ENCODE data around the gene SRC.

The SRC gene

GRCh38 chr20:37340998-37341397 lies 4.9 kb upstream of the SRC start:
- Histone ChIP-seq H2AFZ (ENCODE audit: low read depth, low read length, severe bottlenecking) (no peak overlapping the region), H3K27ac (ENCODE audit: low read depth, low read length) (no peak overlapping the region), H3K9ac (ENCODE audit: low read length) (no peak overlapping the region), H3K36me3 (ENCODE audit: low read length) (no peaks in the 10 kb centered on the region), H3F3A (ENCODE audit: insufficient read depth) (no peaks in the 10 kb centered on the region), H3K4me3 (ENCODE audit: insufficient read depth, low read length, poor library complexity, severe bottlenecking) (no peak overlapping the region), H3K9me3 (ENCODE audit: insufficient read depth, low read length) (no peaks in the 10 kb centered on the region), H4K20me1 (ENCODE audit: low read depth, low read length) (no peaks in the 10 kb centered on the region), H3K4me2 (ENCODE audit: low read depth, low read length, poor library complexity, severe bottlenecking) (no peak overlapping the region), H3K27me3 (ENCODE audit: low read length) (no peaks in the 10 kb centered on the region), H3K9me2 (replicated peaks; ENCODE audit: insufficient read depth, low read length) (no peaks in the 10 kb centered on the region), H3K79me2 (ENCODE audit: insufficient read depth, low read length) (no peaks in the 10 kb centered on the region)
- TF ChIP-seq EZH2phosphoT487 (conservative IDR thresholded peaks at IDR 0.05; ENCODE audit: low read length) (no peak), CTCF (IDR thresholded peaks at IDR 0.05; ENCODE audit: insufficient read depth, low read length, poor library complexity, severe bottlenecking) (no peak)

- Histone ChIP-seq H3K9me2 (replicated peaks; ENCODE audit: insufficient read depth, low read length) (no peaks in the 10 kb centered on the region), H3K27me3 (ENCODE audit: low read length) (no peaks in the 10 kb centered on the region), H4K20me1 (ENCODE audit: low read depth, low read length) (no peaks in the 10 kb centered on the region), H3K27ac (ENCODE audit: low read depth, low read length) (no peak overlapping the region), H2AFZ (ENCODE audit: low read depth, low read length, severe bottlenecking) (no peak overlapping the region), H3K9ac (ENCODE audit: low read length) (no peak overlapping the region), H3K36me3 (ENCODE audit: low read length) (no peaks in the 10 kb centered on the region), H3K79me2 (ENCODE audit: insufficient read depth, low read length) (no peaks in the 10 kb centered on the region), H3K4me2 (ENCODE audit: low read depth, low read length, poor library complexity, severe bottlenecking) (no peak overlapping the region), H3K4me3 (ENCODE audit: insufficient read depth, low read length, poor library complexity, severe bottlenecking) (no peak overlapping the region), H3F3A (ENCODE audit: insufficient read depth) (no peaks in the 10 kb centered on the region), H3K9me3 (ENCODE audit: insufficient read depth, low read length) (no peaks in the 10 kb centered on the region)
- TF ChIP-seq EZH2phosphoT487 (conservative IDR thresholded peaks at IDR 0.05; ENCODE audit: low read length) (no peak), CTCF (IDR thresholded peaks at IDR 0.05; ENCODE audit: insufficient read depth, low read length, poor library complexity, severe bottlenecking) (no peak)
Measured at GRCh38 chr20:37341632-37342031, 4.3 kb upstream of the SRC start.

GRCh38 chr20:37342231-37343177 lies 3.4 kb upstream of the SRC start:
- no peak overlapping the region for H3K4me3 ChIP-seq (ENCODE audit: insufficient read depth, low read length, poor library complexity, severe bottlenecking)
- H3K9me2 ChIP-seq (replicated peaks; ENCODE audit: insufficient read depth, low read length) = no peaks in the 10 kb centered on the region

More at GRCh38 chr20:37342231-37343177, 3.4 kb upstream of the SRC start:
- no peaks in the 10 kb centered on the region for H3K27me3 ChIP-seq (ENCODE audit: low read length)
- H3F3A ChIP-seq (ENCODE audit: insufficient read depth) = no peaks in the 10 kb centered on the region
- H3K36me3 ChIP-seq (ENCODE audit: low read length) = no peaks in the 10 kb centered on the region
- no peaks in the 10 kb centered on the region for H3K9me3 ChIP-seq (ENCODE audit: insufficient read depth, low read length)
- H2AFZ ChIP-seq (ENCODE audit: low read depth, low read length, severe bottlenecking) = no peak overlapping the region
- H3K9ac ChIP-seq (ENCODE audit: low read length) = no peak overlapping the region
- no peak overlapping the region for H3K4me2 ChIP-seq (ENCODE audit: low read depth, low read length, poor library complexity, severe bottlenecking)
- no peak overlapping the region for H3K27ac ChIP-seq (ENCODE audit: low read depth, low read length)
- TF ChIP-seq EZH2phosphoT487 (conservative IDR thresholded peaks at IDR 0.05; ENCODE audit: low read length) (no peak), CTCF (IDR thresholded peaks at IDR 0.05; ENCODE audit: insufficient read depth, low read length, poor library complexity, severe bottlenecking) (no peak)
- H4K20me1 ChIP-seq (ENCODE audit: low read depth, low read length) = no peaks in the 10 kb centered on the region
- H3K79me2 ChIP-seq (ENCODE audit: insufficient read depth, low read length) = no peaks in the 10 kb centered on the region

Data from SU-DHL-6 (cell line).